PC-3 (cell line): Measurements from ENCODE around the gene STMP1.
A peak's percentile ranks its signal among the peaks of the same experiment; 100 is the strongest.

Source experiments
- CTCF ChIP-seq: fragments of 300-600 bp; sonication (generic); conservative IDR thresholded peaks from 2 replicates; pipeline ENCODE4 v1.5.1; 2017; ENCODE audit warnings: antibody characterized with exemption, low read depth, mild to moderate bottlenecking, low read length
- EZH2phosphoT487 ChIP-seq: fragments of 300-600 bp; sonication (generic); IDR thresholded peaks from 2 replicates; pipeline ENCODE4 v1.6.1; 2018; ENCODE audit warnings: mild to moderate bottlenecking, antibody characterized with exemption, low read length, borderline replicate concordance

GRCh38 chr7:135662373-135663114 is at the start of gene STMP1:
- TF ChIP-seq CTCF (peak; percentile 56), EZH2phosphoT487 (no peak)
